GM12892 (cell line): Measurements from ENCODE around the gene HOXC9.

Experiments used
- POLR2A ChIP-seq: IDR thresholded peaks from 2 replicates; pipeline ENCODE4 v1.6.1; 2011; ENCODE audit warnings: low read depth, low read length, control low read depth
- POLR2AphosphoS5 ChIP-seq: IDR thresholded peaks from 2 replicates; pipeline ENCODE4 v1.6.1; 2011; ENCODE audit warnings: low read depth, low read length, control low read depth
- TAF1 ChIP-seq: IDR thresholded peaks from 2 replicates; pipeline ENCODE4 v1.6.1; 2011; ENCODE audit warnings: low read depth, mild to moderate bottlenecking, control low read depth, low read length, borderline replicate concordance

DNA sequence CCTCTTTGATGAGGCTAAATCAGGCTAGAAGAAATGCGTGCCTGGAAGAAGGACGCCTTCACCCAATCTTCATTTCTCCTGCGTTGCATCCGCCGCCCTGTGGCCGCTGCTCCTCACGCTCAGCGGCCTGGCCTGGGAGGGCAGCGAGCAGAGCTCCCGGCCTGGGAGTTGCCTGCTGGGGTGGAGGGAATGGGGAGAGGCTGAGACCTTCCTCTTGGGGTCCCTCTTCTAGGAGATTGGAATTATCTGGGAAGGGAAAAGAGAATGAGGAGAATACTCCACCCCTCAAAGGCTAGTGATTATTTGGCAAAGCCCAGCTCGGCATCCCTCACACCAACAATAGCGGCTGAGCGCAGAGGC is 47.6 kb upstream of the HOXC9 start:
- TF ChIP-seq POLR2A = no peak
- no peak for TF ChIP-seq POLR2AphosphoS5
- TF ChIP-seq TAF1 = no peak
